Fibroblast of lung (primary cell): ENCODE results near the gene GRIN2A. TPM values are rescaled to one million over a fixed set of nuclear protein-coding genes. Genes with fewer than 3 reads are reported as not detected.

ENCODE experiments used
- DNase-seq, 2 donors: peaks; one replicate each; pipeline versions ENCODE4 v3.0.0 to v3.0.0-alpha.2; 2010; ENCODE audit warnings: low read depth in 2 of 2
- H2AFZ ChIP-seq: 2 replicates; pipeline ENCODE4 v1.5.1; 2012; ENCODE audit warnings: low read length, control low read depth, inconsistent platforms
- H3K27ac ChIP-seq: 2 replicates; pipeline ENCODE4 v1.5.1; 2011; ENCODE audit warnings: low read length, control low read depth; ENCODE audit not compliant: insufficient read depth
- H3K27me3 ChIP-seq: 2 replicates; pipeline ENCODE4 v1.5.1; 2011; ENCODE audit warnings: mild to moderate bottlenecking, low read length; ENCODE audit not compliant: control insufficient read depth, insufficient read depth
- H3K36me3 ChIP-seq: 2 replicates; pipeline ENCODE4 v1.5.1; 2011; ENCODE audit warnings: low read length; ENCODE audit not compliant: control insufficient read depth, insufficient read depth
- H3K4me1 ChIP-seq: 2 replicates; pipeline ENCODE4 v1.5.1; 2011; ENCODE audit warnings: low read length; ENCODE audit not compliant: control insufficient read depth, insufficient read depth; ENCODE audit errors: extremely low read depth
- H3K4me2 ChIP-seq: 2 replicates; pipeline ENCODE4 v1.5.1; 2011; ENCODE audit warnings: low read length, control low read depth; ENCODE audit not compliant: insufficient read depth; ENCODE audit errors: extremely low read depth
- H3K4me3 ChIP-seq, 4 experiments: fragments of 200-600 bp in 1 of 4; sonication (generic) in 1 of 4; replicated peaks in 1 of 4; 2 replicates each; pipeline ENCODE4 v1.5.1; 2011 to 2016; ENCODE audit warnings: low read length in 4 of 4, low read depth in 3 of 4, mild to moderate bottlenecking in 3 of 4, control low read depth in 2 of 4, inconsistent platforms in 1 of 4, mixed read lengths in 1 of 4; ENCODE audit not compliant: insufficient read depth in 1 of 4; ENCODE audit errors: control extremely low read depth in 1 of 4
- H3K79me2 ChIP-seq: 2 replicates; pipeline ENCODE4 v1.5.1; 2012; ENCODE audit warnings: mild to moderate bottlenecking, low read length, inconsistent platforms; ENCODE audit not compliant: control insufficient read depth, insufficient read depth
- H3K9ac ChIP-seq: 2 replicates; pipeline ENCODE4 v1.5.1; 2011; ENCODE audit warnings: mild to moderate bottlenecking, low read length, control low read depth; ENCODE audit not compliant: insufficient read depth
- H3K9me3 ChIP-seq: 2 replicates; pipeline ENCODE4 v1.5.1; 2012; ENCODE audit warnings: low read depth, low read length; ENCODE audit not compliant: control insufficient read depth, insufficient read depth
- H4K20me1 ChIP-seq: 2 replicates; pipeline ENCODE4 v1.5.1; 2011; ENCODE audit warnings: low read length; ENCODE audit not compliant: control insufficient read depth, insufficient read depth; ENCODE audit errors: extremely low read depth
- EZH2 ChIP-seq: IDR thresholded peaks from 2 replicates; pipeline ENCODE4 v1.5.1; 2012; ENCODE audit warnings: low read length, control low read depth, mild to moderate bottlenecking; ENCODE audit errors: missing control alignments
- polyA plus RNA-seq, 2 donors: library from polyadenylated mRNA; depleted of rRNA in 1 of 2; stranded (reverse) in 1 of 2; unstranded in 1 of 2; fragments of >200 nt; gene quantifications; 2 replicates each; pipeline ENCODE4 v1.2.1, GENCODE V29; 2011 to 2012; ENCODE audit warnings: missing spikeins in 1 of 2
- total RNA-seq: library from RNA; depleted of rRNA; stranded (reverse); fragments of >200 nt; gene quantifications from 2 replicates; pipeline ENCODE4 v1.2.1, GENCODE V29; 2014
- TF ChIP-seq, protein P1 (sequence below), 2 donors: IDR thresholded peaks in 1 of 2; conservative IDR thresholded peaks in 1 of 2; 1 replicate in 1 of 2; 2 replicates in 1 of 2; pipeline ENCODE4 v1.5.1; 2011 to 2012; ENCODE audit warnings: low read length in 2 of 2, control low read depth in 1 of 2, inconsistent platforms in 1 of 2, low read depth in 1 of 2, mild to moderate bottlenecking in 1 of 2

Gene GRIN2A
- total and polyA plus RNA-seq, 2 donors (not counting 1 experiment from before 2014, with no cell fraction given), result 0.15 to 0.33 TPM

DNA sequence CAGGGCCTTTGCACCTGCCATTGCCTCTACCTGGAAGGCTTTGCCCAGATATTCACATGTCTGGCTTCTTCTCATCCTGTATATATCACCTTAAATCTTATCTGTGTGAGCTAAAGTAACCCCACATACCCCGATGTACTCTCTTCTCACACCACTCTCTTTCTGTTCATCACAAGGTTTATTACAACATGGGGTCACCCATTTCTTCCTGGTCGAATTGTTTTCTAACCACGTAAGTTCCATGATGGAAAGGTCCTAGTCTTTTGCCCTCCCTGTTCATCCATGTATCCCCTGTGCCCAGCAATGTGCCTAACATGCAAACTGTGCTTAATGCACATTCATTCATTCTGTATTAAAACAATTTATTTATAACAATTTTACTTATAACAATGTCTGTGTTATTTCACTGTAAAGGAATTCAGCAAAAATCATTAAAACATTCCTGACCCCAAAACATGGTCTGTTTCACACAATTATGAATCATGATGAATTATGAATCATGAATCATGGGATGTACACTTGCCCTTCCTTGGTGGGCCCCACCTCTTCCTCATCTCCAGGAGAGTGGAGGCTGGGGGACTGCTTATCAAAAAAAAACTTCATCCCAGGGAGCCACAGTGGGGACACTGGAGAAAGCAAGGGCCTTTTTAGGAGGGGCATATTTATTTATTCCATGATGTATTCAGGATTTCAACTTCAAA lies 336.4 kb downstream of the GRIN2A start:
- Histone ChIP-seq H4K20me1 (no peaks in the 10 kb centered on the region), H3K27ac (peak overlapping the region; percentile 64)
- peak; percentile 17 to 75 for DNase-seq

GRCh38 chr16:9844361-9844760 lies 337.9 kb downstream of the GRIN2A start:
- DNase-seq, result peak; percentile 14 to 75
- H4K20me1 ChIP-seq, result no peaks in the 10 kb centered on the region
- H3K4me3 ChIP-seq, result no peak overlapping the region
- no peak overlapping the region for H2AFZ ChIP-seq
- no peak overlapping the region for H3K4me2 ChIP-seq
- no peak overlapping the region for H3K9ac ChIP-seq
- TF ChIP-seq EZH2, result no peak
- TF ChIP-seq, protein P1, sequence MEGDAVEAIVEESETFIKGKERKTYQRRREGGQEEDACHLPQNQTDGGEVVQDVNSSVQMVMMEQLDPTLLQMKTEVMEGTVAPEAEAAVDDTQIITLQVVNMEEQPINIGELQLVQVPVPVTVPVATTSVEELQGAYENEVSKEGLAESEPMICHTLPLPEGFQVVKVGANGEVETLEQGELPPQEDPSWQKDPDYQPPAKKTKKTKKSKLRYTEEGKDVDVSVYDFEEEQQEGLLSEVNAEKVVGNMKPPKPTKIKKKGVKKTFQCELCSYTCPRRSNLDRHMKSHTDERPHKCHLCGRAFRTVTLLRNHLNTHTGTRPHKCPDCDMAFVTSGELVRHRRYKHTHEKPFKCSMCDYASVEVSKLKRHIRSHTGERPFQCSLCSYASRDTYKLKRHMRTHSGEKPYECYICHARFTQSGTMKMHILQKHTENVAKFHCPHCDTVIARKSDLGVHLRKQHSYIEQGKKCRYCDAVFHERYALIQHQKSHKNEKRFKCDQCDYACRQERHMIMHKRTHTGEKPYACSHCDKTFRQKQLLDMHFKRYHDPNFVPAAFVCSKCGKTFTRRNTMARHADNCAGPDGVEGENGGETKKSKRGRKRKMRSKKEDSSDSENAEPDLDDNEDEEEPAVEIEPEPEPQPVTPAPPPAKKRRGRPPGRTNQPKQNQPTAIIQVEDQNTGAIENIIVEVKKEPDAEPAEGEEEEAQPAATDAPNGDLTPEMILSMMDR (conservative IDR thresholded peaks at IDR 0.05 in 1 of 2, IDR thresholded peaks at IDR 0.05 in 1 of 2; ENCODE audit: low read depth in 1 of 2, low read length in 2 of 2), result no peak
- no peaks in the 10 kb centered on the region for H3K79me2 ChIP-seq
- H3K27ac ChIP-seq, result peak overlapping the region; percentile 10
- H3K9me3 ChIP-seq, result no peaks in the 10 kb centered on the region
- no peaks in the 10 kb centered on the region for H3K36me3 ChIP-seq
- H3K27me3 ChIP-seq, result no peaks in the 10 kb centered on the region
- H3K4me1 ChIP-seq, result peaks cover 22% of the 10 kb centered on the region

More for the DNA sequence above, 336.4 kb downstream of the GRIN2A start:
- Histone ChIP-seq H3K4me1 (peaks cover 22% of the 10 kb centered on the region), H3K79me2 (no peaks in the 10 kb centered on the region), H3K27me3 (no peaks in the 10 kb centered on the region), H3K9ac (no peak overlapping the region), H3K4me3 (no peak overlapping the region), H3K4me2 (peak overlapping the region; percentile 20), H2AFZ (no peak overlapping the region), H3K9me3 (no peaks in the 10 kb centered on the region), H3K36me3 (no peaks in the 10 kb centered on the region)
- no peak for TF ChIP-seq EZH2
- TF ChIP-seq, protein P1 (conservative IDR thresholded peaks at IDR 0.05 in 1 of 2, IDR thresholded peaks at IDR 0.05 in 1 of 2; ENCODE audit: low read depth in 1 of 2, low read length in 2 of 2), result no peak

- Histone ChIP-seq H3K27me3 (no peaks in the 10 kb centered on the region), H3K27ac (no peak overlapping the region), H3K4me1 (peaks cover 22% of the 10 kb centered on the region), H2AFZ (no peak overlapping the region), H3K4me2 (no peak overlapping the region), H3K9me3 (no peaks in the 10 kb centered on the region), H3K9ac (no peak overlapping the region), H3K79me2 (no peaks in the 10 kb centered on the region), H3K4me3 (no peak overlapping the region), H4K20me1 (no peaks in the 10 kb centered on the region), H3K36me3 (no peaks in the 10 kb centered on the region)
- DNase-seq, result peak in 1 of 2 donors; percentile 49
- TF ChIP-seq EZH2, result no peak
- TF ChIP-seq, protein P1 (conservative IDR thresholded peaks at IDR 0.05 in 1 of 2, IDR thresholded peaks at IDR 0.05 in 1 of 2; ENCODE audit: low read depth in 1 of 2, low read length in 2 of 2), result no peak
Observed at GRCh38 chr16:9843424-9844018, 338.7 kb downstream of the GRIN2A start.
